ENCODE data around the gene SCN5A. TPM values are rescaled to one million over a fixed set of nuclear protein-coding genes. Genes with fewer than 3 reads are reported as not detected.

SCN5A gene
- total and polyA plus RNA-seq, 2 of the 13 experiments (the other 11 are each of a cell fraction or from before 2014, with no cell fraction given): 0.22 TPM; not detected in 1

DNA sequence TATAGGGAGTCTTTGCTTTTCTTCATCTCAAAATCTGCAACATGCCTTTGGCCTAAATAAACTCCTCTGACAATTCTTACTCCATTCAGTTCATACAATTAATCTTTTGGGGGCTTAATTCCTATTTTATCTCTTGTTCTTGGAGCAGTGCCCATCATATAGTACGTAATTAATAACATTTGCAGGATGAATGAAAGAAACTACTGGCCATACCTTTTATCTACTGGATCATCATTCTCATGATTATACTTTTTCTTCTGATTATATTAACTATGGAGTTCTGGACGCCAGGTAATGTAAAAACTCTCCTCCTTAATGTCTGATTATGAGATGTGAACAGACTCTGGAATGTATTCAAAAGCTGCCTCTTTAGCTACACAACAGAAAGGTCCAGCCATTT, 46.5 kb upstream of the SCN5A start (continued):
- TF ChIP-seq, protein P1, sequence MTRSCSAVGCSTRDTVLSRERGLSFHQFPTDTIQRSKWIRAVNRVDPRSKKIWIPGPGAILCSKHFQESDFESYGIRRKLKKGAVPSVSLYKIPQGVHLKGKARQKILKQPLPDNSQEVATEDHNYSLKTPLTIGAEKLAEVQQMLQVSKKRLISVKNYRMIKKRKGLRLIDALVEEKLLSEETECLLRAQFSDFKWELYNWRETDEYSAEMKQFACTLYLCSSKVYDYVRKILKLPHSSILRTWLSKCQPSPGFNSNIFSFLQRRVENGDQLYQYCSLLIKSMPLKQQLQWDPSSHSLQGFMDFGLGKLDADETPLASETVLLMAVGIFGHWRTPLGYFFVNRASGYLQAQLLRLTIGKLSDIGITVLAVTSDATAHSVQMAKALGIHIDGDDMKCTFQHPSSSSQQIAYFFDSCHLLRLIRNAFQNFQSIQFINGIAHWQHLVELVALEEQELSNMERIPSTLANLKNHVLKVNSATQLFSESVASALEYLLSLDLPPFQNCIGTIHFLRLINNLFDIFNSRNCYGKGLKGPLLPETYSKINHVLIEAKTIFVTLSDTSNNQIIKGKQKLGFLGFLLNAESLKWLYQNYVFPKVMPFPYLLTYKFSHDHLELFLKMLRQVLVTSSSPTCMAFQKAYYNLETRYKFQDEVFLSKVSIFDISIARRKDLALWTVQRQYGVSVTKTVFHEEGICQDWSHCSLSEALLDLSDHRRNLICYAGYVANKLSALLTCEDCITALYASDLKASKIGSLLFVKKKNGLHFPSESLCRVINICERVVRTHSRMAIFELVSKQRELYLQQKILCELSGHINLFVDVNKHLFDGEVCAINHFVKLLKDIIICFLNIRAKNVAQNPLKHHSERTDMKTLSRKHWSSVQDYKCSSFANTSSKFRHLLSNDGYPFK (CRISPR knock-in tag; IDR thresholded peaks at IDR 0.05; ENCODE audit: borderline replicate concordance): no peak
- no peak for TF ChIP-seq GATAD1 (CRISPR knock-in tag; IDR thresholded peaks at IDR 0.05)
- TF ChIP-seq, protein P2, sequence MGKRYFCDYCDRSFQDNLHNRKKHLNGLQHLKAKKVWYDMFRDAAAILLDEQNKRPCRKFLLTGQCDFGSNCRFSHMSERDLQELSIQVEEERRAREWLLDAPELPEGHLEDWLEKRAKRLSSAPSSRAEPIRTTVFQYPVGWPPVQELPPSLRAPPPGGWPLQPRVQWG (CRISPR knock-in tag; IDR thresholded peaks at IDR 0.05; ENCODE audit: borderline replicate concordance, low read depth): no peak
- no peak for TF ChIP-seq ZNF484 (CRISPR knock-in tag; IDR thresholded peaks at IDR 0.05; ENCODE audit: borderline replicate concordance, low read depth)
- no peak for TF ChIP-seq RFXAP (CRISPR knock-in tag; IDR thresholded peaks at IDR 0.05; ENCODE audit: borderline replicate concordance)
- TF ChIP-seq NFE2 (CRISPR knock-in tag; IDR thresholded peaks at IDR 0.05): no peak
- no peak for TF ChIP-seq ATAD3A (CRISPR knock-in tag; IDR thresholded peaks at IDR 0.05)
- TF ChIP-seq ZNF570 (CRISPR knock-in tag; IDR thresholded peaks at IDR 0.05; ENCODE audit: borderline replicate concordance): no peak
- TF ChIP-seq NFIC (IDR thresholded peaks at IDR 0.05; ENCODE audit: low read length): no peak

DNA sequence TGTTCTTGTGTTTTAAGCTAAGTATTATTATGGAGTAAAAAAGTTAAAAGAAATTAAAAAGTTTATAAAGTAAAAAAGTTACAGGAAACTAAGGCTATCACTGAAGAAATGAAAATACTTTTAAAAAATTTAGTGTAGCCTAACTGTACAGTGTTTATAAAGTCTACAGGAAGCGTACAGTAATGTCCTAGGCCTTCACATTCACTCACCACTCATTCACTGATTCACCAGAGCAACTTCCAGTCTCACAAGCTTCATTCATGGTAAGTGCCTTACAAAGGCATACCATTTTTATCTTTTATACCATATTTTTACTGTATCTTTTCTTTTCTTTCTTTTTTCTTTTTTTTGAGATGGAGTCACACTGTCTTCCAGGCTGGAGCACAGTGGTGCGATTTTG, 40.7 kb upstream of the SCN5A start:
- 0 out of 5 replicates have a peak, but pooled peaks cover 0 to 14% of the 10 kb centered on the region in 2 experiments for H3K27me3 ChIP-seq (ENCODE audit: control insufficient read depth in 1 of 2, insufficient read depth in 2 of 2, low read length in 2 of 2)
- no peak overlapping the region for H3K27ac ChIP-seq (ENCODE audit: extremely low read length, insufficient read depth, low read length)
- no peaks in the 10 kb centered on the region for H3K79me2 ChIP-seq (ENCODE audit: insufficient read depth, low read length)
- no peaks in the 10 kb centered on the region for H4K20me1 ChIP-seq (ENCODE audit: insufficient read depth, low read length)
- WGBS (ENCODE audit: low lambda C conversion rate): 26% methylated on average over 2 of the region's 2 CpGs
- no peak for DNase-seq (ENCODE audit: low spot score)
- POLR2A ChIA-PET: no interaction called here
- H3K4me1 ChIP-seq (ENCODE audit: insufficient read depth, low read length): no peaks in the 10 kb centered on the region
- TF ChIP-seq, protein P3, sequence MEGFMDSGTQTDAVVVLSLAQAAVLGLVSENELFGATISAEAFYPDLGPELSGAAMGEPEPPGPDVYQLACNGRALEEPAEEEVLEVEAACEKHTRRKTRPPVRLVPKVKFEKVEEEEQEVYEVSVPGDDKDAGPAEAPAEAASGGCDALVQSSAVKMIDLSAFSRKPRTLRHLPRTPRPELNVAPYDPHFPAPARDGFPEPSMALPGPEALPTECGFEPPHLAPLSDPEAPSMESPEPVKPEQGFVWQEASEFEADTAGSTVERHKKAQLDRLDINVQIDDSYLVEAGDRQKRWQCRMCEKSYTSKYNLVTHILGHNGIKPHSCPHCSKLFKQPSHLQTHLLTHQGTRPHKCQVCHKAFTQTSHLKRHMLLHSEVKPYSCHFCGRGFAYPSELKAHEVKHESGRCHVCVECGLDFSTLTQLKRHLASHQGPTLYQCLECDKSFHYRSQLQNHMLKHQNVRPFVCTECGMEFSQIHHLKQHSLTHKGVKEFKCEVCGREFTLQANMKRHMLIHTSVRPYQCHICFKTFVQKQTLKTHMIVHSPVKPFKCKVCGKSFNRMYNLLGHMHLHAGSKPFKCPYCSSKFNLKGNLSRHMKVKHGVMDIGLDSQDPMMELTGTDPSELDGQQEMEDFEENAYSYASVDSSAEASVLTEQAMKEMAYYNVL (CRISPR knock-in tag; IDR thresholded peaks at IDR 0.05; ENCODE audit: borderline replicate concordance): no peak
- BruUV-seq (replicated peaks): no TSS peak
- no peak overlapping the region for H3K4me3 ChIP-seq (replicated peaks in 1 of 3; ENCODE audit: insufficient read depth in 1 of 3, low read depth in 2 of 3, low read length in 3 of 3)
- no peak for ATAC-seq
- H2AFZ ChIP-seq (ENCODE audit: low read length): no peak overlapping the region
- CTCF ChIA-PET (ENCODE audit: low intra/inter-chr PET ratio, low total read pairs): no interaction called here
- H3K9me3 ChIP-seq (ENCODE audit: low read length): no peaks in the 10 kb centered on the region
- H3K9ac ChIP-seq (ENCODE audit: insufficient read depth, low read depth, low read length): no peak overlapping the region
- H3K4me2 ChIP-seq (ENCODE audit: low read depth, low read length): no peak overlapping the region
- intact Hi-C loops (cut with micrococcal nuclease; ENCODE audit: unreplicated experiment): no loop called here
- in situ Hi-C loops (cut with HindIII; ENCODE audit: extremely low pct_ligation_motif_present, low pct_unique_long_range_greater_than_20kb): no loop called here
- no peak for FAIRE-seq
- no peaks in the 10 kb centered on the region for H3K36me3 ChIP-seq (replicated peaks in 1 of 2; ENCODE audit: control insufficient read depth in 1 of 2, insufficient read depth in 2 of 2, low read length in 2 of 2)
